Kidney (tissue), 14 donors: ENCODE measurements around the gene SORCS2. TPM values are rescaled to one million over a fixed set of nuclear protein-coding genes. Genes with fewer than 3 reads are reported as not detected.

Experiments used
- DNase-seq, 5 donors: peaks; one replicate each; pipeline ENCODE4 v3.0.0-alpha.2; 2013 to 2020
- FAIRE-seq: peaks from 2 replicates; lab custom pipeline; 2012; peaks lifted over from hg19 to GRCh38; lab: Jason Lieb, UNC
- H3K27ac ChIP-seq, 2 donors: one replicate each; pipeline ENCODE4 v1.7.0; 2013; ENCODE audit warnings: low read depth in 2 of 2, low read length in 2 of 2, inconsistent platforms in 1 of 2
- H3K27me3 ChIP-seq: one replicate; pipeline ENCODE4 v1.7.1; 2013; ENCODE audit warnings: low read length, inconsistent platforms; ENCODE audit not compliant: control insufficient read depth, insufficient read depth
- H3K36me3 ChIP-seq, 3 donors: one replicate each; pipeline versions ENCODE4 v1.7.0 to v1.7.1; 2013; ENCODE audit warnings: low read length in 3 of 3, control low read depth in 1 of 3, inconsistent platforms in 1 of 3; ENCODE audit not compliant: insufficient read depth in 3 of 3, control insufficient read depth in 2 of 3
- H3K4me1 ChIP-seq, 3 donors: one replicate each; pipeline versions ENCODE4 v1.7.0 to v1.7.1; 2013; ENCODE audit warnings: low read length in 3 of 3, inconsistent platforms in 1 of 3, low read depth in 1 of 3; ENCODE audit not compliant: control insufficient read depth in 2 of 3, insufficient read depth in 2 of 3
- H3K4me3 ChIP-seq, 3 donors: one replicate each; pipeline versions ENCODE4 v1.7.0 to v1.8.1; 2013; ENCODE audit warnings: low read length in 3 of 3, control low read depth in 1 of 3, inconsistent platforms in 1 of 3
- H3K9ac ChIP-seq, 3 donors: one replicate each; pipeline versions ENCODE4 v1.7.0 to v1.7.1; 2013; ENCODE audit warnings: low read length in 3 of 3, control low read depth in 1 of 3, inconsistent platforms in 1 of 3
- H3K9me3 ChIP-seq, 3 donors: one replicate each; pipeline versions ENCODE4 v1.7.0 to v1.7.1; 2013; ENCODE audit warnings: low read length in 3 of 3, control low read depth in 1 of 3, inconsistent platforms in 1 of 3; ENCODE audit not compliant: control insufficient read depth in 2 of 3, insufficient read depth in 1 of 3
- CTCF ChIP-seq: IDR thresholded peaks from 3 replicates; pipeline ENCODE4 v1.5.1; 2012; ENCODE audit warnings: mild to moderate bottlenecking, moderate library complexity, borderline replicate concordance; ENCODE audit not compliant: insufficient read depth; ENCODE audit errors: extremely low read depth
- intact Hi-C: fragments of 100-400 bp; cut with DNase I; formaldehyde crosslinking; loops from one replicate; pipeline ENCODE4 v1.11.1; 2022
- polyA plus RNA-seq: library from polyadenylated mRNA; stranded (reverse); fragments of 350-450 nt; fragmentation: Illumina TruSeq; extraction: RNeasy Lipid Tissue Mini Kit (QIAGEN cat#74804); gene quantifications from one replicate; pipeline ENCODE4 v1.2.3, GENCODE V29; 2014; ENCODE audit warnings: low read depth, low replicate concordance; ENCODE audit not compliant: insufficient read depth
- total RNA-seq: library from RNA; stranded (reverse); fragmentation: NEBNext Ultra II Directional; extraction: Animal tissue kit (Norgen Biotek cat#: 25700); gene quantifications from one replicate; pipeline ENCODE4 v1.2.1, GENCODE V29; 2021
- donor health status: control.
- donor health status: control.
- donor health status: control.
- donor health status: control.
- donor health status: control.
- donor health status: DM: yes; HTN: yes; CAD: no.
- donor health status: Normal renal cell carcinoma (clear cell type).

SORCS2 gene
- total and polyA plus RNA-seq, 2 donors from 2014 or later, result 6.1 to 9.1 TPM

- Histone ChIP-seq H3K4me1 (no peaks in the 10 kb centered on the region), H3K4me3 (no peak overlapping the region), H3K36me3 (no peaks in the 10 kb centered on the region), H3K9ac (no peak overlapping the region), H3K27me3 (no peaks in the 10 kb centered on the region), H3K9me3 (no peaks in the 10 kb centered on the region), H3K27ac (no peak overlapping the region)
- intact Hi-C loops, result no loop called here
- DNase-seq, result no peak
- no peak for TF ChIP-seq CTCF
- FAIRE-seq, result no peak
Observed at GRCh38 chr4:7698584-7698983, 506.2 kb downstream of the SORCS2 start.

GRCh38 chr4:7699031-7699430 is 506.7 kb downstream of the SORCS2 start:
- H3K9me3 ChIP-seq, result no peaks in the 10 kb centered on the region
- H3K4me3 ChIP-seq, result no peak overlapping the region
- no peak for FAIRE-seq
- H3K36me3 ChIP-seq, result no peaks in the 10 kb centered on the region
- H3K27me3 ChIP-seq, result no peaks in the 10 kb centered on the region
- DNase-seq, result peak in 2 of 5 donors; percentile 6 to 41
- no peaks in the 10 kb centered on the region for H3K4me1 ChIP-seq
- H3K9ac ChIP-seq, result no peak overlapping the region
- no peak overlapping the region for H3K27ac ChIP-seq
- intact Hi-C loops, result no loop called here
- TF ChIP-seq CTCF, result no peak

GRCh38 chr4:7699825-7700224 is 507.5 kb downstream of the SORCS2 start:
- Histone ChIP-seq H3K27ac (no peak overlapping the region), H3K9me3 (no peaks in the 10 kb centered on the region), H3K4me1 (no peaks in the 10 kb centered on the region), H3K4me3 (no peak overlapping the region), H3K27me3 (no peaks in the 10 kb centered on the region), H3K9ac (no peak overlapping the region), H3K36me3 (no peaks in the 10 kb centered on the region)
- no peak for FAIRE-seq
- intact Hi-C loops, result no loop called here
- TF ChIP-seq CTCF, result no peak
- no peak for DNase-seq

GRCh38 chr4:7700665-7701064 is 508.3 kb downstream of the SORCS2 start:
- no peak overlapping the region for H3K27ac ChIP-seq
- intact Hi-C loops, result no loop called here
- FAIRE-seq (no peak), DNase-seq (no peak)
- H3K9me3 ChIP-seq, result no peaks in the 10 kb centered on the region
- H3K9ac ChIP-seq, result no peak overlapping the region
- no peak for TF ChIP-seq CTCF
- no peaks in the 10 kb centered on the region for H3K36me3 ChIP-seq
- no peaks in the 10 kb centered on the region for H3K27me3 ChIP-seq
- H3K4me3 ChIP-seq, result no peak overlapping the region
- no peaks in the 10 kb centered on the region for H3K4me1 ChIP-seq
